GM21529 (cell line): ENCODE results near the gene UBAC1.
"Not testable (repeated sequence)": the region's sequence is repeated elsewhere in the genome, so short reads cannot be mapped to it uniquely, and the experiment has no call there.

Experiments used
- ATAC-seq: cut with Tn5 transposase; IDR thresholded peaks from one replicate; pipeline ENCODE4 v1.9.1; 2021; ENCODE audit not compliant: unreplicated experiment

The UBAC1 gene

DNA sequence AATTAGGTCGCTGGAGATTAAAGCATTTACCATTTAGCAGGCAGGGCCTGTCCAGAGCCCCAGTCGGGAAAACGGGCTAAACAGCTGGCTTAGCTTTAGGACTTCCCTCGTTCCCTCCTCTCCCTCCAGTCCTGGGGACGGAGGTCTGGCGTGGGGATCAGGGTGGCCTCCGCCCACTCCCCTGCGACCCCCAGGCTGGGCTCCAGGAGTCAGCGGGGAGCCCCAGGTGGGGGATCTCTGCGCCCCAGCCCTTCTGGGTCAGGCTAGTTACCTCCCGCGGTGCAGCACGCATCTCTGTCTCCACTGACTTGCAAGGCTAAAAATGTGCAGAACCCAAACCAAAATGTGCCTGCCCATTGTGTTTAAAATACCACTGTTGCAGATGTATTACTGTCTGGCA is 37.7 kb downstream of the UBAC1 start:
- no peak for ATAC-seq

GRCh38 chr9:135921749-135922310 is 39.3 kb downstream of the UBAC1 start:
- no peak for ATAC-seq

DNA sequence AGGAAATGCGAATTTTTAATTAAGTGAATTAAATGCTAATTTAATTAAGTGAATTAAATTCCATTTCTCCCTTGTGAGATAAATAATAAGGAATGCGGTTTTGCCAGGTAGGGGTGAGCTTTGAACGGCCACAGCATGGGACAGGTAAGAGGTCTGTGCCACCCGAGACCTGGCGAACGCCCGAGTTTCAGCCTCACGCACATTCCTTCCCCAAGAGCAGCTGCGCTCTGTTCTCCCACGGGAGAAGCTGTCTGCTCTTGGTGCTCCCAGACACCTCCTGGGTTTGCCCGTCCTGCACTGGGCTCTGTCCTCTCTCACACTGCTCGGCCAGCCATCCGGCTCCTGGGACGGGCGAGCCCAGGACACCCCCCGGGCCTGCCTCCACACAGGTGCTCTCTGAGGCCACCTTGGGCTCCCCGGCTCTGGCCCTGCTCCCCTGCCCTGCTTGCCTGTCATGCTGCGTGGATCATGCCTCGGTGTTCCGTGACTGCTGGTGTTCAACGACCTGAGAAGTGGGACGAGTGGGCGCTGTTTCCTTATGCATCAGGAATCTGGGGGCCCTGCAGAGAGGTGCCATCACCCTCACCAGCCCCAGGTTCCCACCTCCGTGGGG is 40.1 kb downstream of the UBAC1 start:
- no peak for ATAC-seq

DNA sequence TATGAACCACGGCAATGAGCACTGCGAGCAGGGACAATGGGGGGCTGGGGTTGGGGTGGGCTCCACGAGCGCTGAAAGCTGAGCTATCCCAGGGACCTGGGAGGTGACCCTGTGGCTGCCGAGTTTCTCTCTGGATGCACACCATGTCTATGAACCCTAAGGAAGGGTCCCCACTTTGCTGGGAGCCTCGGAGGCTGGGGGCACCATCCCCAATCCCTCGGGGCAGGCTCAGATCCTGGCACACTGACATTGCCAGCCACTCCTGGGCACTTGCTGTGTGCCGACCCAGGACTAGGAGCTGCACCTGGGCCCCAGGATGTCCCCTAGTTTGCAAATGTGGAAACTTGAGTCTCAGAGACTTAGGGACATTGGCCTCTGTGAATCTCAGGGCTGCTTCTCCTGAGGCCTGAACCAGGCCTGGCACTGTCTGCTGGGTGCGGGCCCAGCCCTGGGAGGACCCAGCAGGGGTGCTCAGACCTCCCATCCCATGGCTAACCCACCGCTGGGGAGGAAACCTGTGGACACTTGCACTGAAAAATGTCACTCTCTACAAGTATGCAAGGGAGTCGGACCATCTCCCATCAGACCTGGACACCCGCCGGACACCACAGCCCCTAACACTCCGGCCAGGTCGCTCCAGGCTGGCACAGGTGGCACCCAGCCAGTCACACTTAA is 40.8 kb downstream of the UBAC1 start:
- ATAC-seq = no peak

- ATAC-seq = no peak
These were observed 41.8 kb downstream of the UBAC1 start for GRCh38 chr9:135919318-135919890.

DNA sequence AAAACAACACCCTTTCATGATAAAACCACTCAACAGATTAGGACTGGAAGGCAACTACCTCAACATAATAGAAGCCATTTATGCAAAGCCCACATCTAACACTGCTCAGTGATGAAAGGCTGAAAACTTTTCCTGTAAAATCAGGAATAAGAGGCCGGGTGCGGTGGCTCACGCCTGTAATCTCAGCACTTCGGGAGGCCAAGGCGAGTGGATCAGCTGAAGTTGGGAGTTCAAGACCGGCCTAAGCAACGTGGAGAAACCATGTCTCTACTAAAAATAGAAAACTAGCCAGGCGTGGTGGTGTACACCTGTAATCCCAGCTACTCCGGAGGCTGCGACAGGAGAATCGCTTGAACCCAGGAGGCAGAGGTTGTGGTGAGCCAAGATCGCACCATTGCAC is 44.9 kb downstream of the UBAC1 start:
- ATAC-seq = not testable (repeated sequence)

GRCh38 chr9:135914921-135915320 is 46.3 kb downstream of the UBAC1 start:
- ATAC-seq = no peak

- not testable (repeated sequence) for ATAC-seq
These were observed 49.9 kb downstream of the UBAC1 start for GRCh38 chr9:135911233-135911632.

DNA sequence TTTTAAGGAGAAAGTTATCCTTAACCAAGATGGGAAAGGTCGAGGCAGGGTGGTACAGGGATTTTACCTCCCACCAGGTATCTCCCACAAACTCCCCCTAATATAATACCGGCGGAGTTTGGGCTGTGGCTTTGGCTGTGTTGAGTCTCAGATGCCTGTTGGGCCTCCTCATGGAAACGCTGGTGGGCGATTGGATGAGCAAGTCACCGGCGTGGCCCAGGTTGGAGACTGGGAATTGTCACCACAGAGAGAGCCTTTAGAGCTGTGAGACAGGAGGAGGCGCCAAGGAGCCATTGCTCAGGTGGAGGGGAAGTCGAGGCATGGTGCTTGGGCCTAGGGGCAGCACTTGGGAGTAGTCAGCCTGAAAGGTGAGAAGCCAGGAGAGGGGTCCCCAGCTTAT is 50.4 kb downstream of the UBAC1 start:
- no peak for ATAC-seq

DNA sequence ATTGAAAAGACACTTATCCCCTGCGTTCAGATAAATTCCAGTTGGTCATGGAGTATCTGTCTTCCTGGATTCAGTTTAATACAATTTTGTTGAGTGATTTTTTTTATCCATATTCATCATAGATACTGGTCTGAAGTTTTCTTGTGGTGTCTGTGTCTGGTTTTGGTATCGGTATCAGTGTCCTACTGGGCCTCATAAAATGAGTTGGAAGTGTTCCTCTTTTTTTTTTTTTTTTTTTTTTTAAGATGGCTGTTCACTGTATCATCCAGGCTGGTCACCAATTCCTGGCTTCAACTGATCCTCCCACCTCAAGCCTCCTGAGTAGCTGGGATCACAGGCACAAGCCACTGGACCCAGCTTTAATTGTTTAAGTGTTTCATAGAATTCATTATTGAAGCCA is 51.0 kb downstream of the UBAC1 start:
- no peak for ATAC-seq

GRCh38 chr9:135909371-135909770 is 51.8 kb downstream of the UBAC1 start:
- ATAC-seq = no peak

GRCh38 chr9:135908754-135909204 is 52.4 kb downstream of the UBAC1 start:
- no peak for ATAC-seq

- peak; percentile 2 for ATAC-seq
These were observed 53.0 kb downstream of the UBAC1 start for GRCh38 chr9:135908093-135908753.

- peak; percentile 69 for ATAC-seq
These were observed 53.6 kb downstream of the UBAC1 start, which contains the start of gene CAMSAP1 for GRCh38 chr9:135907431-135908092. CAMSAP1 (minus strand) TSS chr9:135907546; CDS start chr9:135907159, 387 bp downstream.

GRCh38 chr9:135907006-135907430 is 54.2 kb downstream of the UBAC1 start:
- peak; percentile 18 for ATAC-seq

DNA sequence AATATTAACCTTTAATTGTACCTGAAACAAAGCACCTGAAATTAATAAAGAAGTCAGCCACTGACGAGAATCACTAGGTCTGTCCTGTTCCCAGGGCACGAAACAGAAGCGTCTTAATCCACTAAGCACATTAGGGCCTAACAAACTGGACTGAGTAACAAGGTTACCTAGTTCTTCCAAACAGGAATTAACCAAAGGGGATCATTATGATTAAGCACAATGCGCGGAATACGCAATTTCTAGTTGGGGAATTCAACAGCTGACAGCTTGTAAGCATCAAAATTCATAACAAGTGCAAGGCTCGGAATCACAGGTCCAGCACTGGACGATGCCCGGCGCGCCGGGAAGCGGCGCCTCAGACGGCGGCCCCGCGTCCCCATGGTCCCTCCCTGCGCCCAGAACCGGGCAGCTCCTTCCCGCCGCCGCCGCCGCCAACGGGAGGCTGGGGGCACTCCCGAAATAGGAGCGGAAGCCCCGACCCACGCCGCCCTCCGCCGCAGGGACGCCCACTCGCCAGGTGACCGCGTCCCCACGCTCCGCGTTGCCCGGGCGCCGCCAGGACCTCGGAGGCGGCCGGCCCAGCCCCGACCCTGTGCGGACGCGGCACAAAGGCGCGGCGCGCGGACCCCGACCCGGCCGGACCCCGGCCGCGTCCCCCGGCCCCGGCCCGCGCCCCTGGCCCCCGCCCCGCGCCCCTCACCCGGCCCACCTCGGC is 54.7 kb downstream of the UBAC1 start:
- peak; percentile 13 for ATAC-seq

DNA sequence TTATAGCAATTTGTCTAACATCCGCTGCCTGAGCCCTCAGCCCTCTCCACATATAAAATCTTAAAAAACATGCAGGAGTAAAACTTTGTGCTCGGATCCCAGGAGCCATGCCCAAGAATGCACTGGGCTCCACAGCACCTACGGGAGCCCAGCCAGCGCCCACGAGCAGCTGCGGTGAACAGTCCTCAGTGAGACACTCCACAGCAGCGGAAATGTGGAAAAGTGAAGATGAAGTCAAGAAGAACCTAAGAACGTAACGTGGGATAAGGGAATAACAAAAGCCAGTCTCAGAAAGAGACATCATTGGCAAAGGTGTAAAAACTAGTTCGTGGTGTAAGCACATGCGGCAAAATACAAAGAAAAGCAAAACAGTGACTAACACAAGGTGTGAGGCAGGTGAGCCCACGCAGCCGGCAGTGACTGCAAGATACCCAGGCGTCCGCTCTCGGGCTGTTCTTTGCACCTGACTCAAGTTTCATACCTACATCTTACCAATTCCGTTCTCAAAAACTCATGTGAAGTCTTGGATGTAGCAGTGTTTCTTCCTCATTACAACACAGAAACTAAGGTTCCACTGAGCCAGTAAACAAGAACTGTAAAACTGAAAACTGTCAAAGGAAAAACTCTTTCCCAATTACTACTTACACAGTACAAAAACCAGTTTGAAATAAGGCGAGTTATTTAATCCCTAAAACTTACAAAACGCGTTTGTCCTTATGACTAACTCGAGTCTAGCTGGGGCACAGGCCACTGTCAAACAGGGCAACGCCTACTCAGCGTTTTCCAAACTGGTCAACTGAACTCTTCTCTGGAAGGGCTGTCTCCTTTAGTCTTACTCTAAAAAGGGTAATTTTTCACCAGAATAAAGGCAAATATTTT is 55.6 kb downstream of the UBAC1 start:
- no peak for ATAC-seq

DNA sequence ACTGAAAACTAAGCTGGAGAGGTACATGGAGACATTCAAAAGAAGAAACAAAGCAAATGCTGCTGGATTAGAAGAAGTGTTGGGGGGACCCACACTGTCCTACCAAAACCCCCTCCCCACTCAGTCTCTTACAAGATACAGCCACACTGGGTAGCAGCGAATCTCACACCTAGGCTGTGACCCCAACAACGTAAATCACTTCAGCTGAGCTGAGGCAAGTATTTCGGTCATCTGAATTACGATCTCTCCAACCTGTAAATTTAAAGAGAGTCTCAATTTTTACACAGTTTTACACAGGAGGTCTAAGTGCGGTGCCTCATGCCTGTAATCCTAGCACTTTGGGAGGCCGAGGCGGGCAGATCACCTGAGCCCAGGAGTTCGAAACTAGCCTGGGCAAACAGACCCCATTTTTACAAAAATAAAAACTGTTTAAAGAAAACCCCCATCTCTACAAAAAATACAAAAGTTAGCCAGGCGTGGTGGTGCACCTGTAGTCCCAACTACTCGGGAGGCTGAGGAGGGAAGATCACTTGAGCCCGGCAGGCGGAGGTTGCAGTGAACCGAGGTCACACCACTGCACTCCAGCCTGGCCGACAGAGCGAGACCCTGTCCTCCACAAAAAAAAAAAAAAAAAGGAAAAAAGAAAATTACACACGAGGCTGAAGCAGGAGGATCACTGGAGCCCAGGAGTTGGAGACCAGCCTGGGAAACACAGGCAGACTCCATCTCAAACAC is 57.2 kb downstream of the UBAC1 start:
- no peak for ATAC-seq

- ATAC-seq = no peak
These were observed 57.9 kb downstream of the UBAC1 start for GRCh38 chr9:135903358-135903656.
